ENCODE results near the gene ELMOD1. TPM values are rescaled to one million over a fixed set of nuclear protein-coding genes. Genes with fewer than 3 reads are reported as not detected.
A peak's percentile ranks its signal among the peaks of the same experiment; 100 is the strongest.

ELMOD1 gene
- total RNA-seq, 1 experiment from 2014 or later: not detected

DNA sequence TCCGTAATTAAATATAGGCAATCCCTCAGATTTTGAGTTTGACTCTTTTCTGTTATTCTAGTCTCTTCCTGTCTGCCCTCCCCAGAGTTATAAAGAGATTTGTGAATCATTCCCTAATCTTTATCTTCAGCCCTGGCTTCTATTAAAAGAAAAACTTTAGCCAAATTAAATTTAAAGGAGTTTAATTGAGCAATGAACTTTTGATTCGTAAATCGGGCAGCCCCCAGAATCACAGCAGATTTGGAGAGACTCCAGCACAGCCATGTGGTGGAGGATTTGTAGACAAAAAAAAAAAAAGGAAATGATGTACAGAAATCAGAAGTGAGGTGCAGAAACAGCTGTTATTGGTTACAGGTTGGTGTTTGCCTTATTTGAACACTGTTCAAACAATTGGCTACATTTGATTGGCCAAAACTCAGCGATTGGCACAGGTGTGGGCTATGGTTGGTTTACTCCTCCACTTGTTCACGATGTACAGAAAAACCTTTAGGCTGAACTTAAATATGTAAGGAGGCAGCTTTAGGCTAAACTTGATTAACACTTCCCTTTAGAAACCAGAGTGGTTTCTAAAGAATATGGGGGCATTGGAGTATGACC, 23.1 kb upstream of the ELMOD1 start:
- TF ChIP-seq, protein P1, sequence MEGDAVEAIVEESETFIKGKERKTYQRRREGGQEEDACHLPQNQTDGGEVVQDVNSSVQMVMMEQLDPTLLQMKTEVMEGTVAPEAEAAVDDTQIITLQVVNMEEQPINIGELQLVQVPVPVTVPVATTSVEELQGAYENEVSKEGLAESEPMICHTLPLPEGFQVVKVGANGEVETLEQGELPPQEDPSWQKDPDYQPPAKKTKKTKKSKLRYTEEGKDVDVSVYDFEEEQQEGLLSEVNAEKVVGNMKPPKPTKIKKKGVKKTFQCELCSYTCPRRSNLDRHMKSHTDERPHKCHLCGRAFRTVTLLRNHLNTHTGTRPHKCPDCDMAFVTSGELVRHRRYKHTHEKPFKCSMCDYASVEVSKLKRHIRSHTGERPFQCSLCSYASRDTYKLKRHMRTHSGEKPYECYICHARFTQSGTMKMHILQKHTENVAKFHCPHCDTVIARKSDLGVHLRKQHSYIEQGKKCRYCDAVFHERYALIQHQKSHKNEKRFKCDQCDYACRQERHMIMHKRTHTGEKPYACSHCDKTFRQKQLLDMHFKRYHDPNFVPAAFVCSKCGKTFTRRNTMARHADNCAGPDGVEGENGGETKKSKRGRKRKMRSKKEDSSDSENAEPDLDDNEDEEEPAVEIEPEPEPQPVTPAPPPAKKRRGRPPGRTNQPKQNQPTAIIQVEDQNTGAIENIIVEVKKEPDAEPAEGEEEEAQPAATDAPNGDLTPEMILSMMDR (conservative IDR thresholded peaks at IDR 0.05; ENCODE audit: low read depth, low read length): no peak
- no peak for TF ChIP-seq EZH2 (IDR thresholded peaks at IDR 0.05; ENCODE audit: borderline replicate concordance, low read depth, low read length, poor library complexity, severe bottlenecking)
- BruUV-seq (replicated peaks): no TSS peak
- intact Hi-C loops (cut with micrococcal nuclease; ENCODE audit: unreplicated experiment): no loop called here

DNA sequence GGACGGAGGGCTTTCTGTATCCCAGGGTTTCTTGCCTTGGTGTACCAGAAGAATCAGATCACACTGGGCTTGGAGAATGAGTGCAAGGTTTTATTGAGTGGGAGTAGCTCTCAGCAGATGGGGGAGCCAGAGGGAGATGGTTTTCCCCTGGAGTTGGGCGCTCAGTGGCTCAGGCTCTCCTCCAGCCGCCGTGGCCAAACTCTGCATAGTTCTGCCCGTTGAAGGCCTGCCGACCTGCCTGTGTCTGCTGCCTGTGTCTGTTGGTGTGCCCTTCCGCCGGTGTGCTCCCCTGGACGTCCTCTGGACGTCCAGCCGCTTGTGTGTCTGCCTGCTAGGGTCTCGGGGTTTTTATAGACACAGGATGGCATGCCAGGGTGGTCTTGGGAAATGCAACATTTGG, 20.9 kb upstream of the ELMOD1 start:
- Histone ChIP-seq H3K4me3 (ENCODE audit: low read depth, low read length, poor library complexity, severe bottlenecking) (no peak overlapping the region), H3K36me3 (ENCODE audit: insufficient read depth, low read length, poor library complexity, severe bottlenecking) (no peaks in the 10 kb centered on the region), H3K4me1 (ENCODE audit: insufficient read depth, low read length, poor library complexity, severe bottlenecking) (no peaks in the 10 kb centered on the region), H3K27ac (ENCODE audit: low read depth, low read length, poor library complexity, severe bottlenecking) (no peak overlapping the region), H3K27me3 (replicated peaks; ENCODE audit: insufficient read depth, low read depth, low read length, poor library complexity) (no peaks in the 10 kb centered on the region), H3K9me3 (ENCODE audit: low read depth, low read length, poor library complexity, severe bottlenecking) (no peaks in the 10 kb centered on the region)
- intact Hi-C loops (cut with micrococcal nuclease; ENCODE audit: unreplicated experiment): loop anchor here (10.0 kb wide), 1 partner anchor 325 kb away; no protein-coding TSS in a partner anchor
- no TSS peak for BruUV-seq (replicated peaks)
- DNase-seq (ENCODE audit: low spot score): no peak
- ChIA-PET POLR2A (ENCODE audit: low non-redundant PET) (no interaction called here), CTCF (no interaction called here)
- TF ChIP-seq, protein P1 (conservative IDR thresholded peaks at IDR 0.05; ENCODE audit: low read depth, low read length): no peak
- TF ChIP-seq EZH2 (IDR thresholded peaks at IDR 0.05; ENCODE audit: borderline replicate concordance, low read depth, low read length, poor library complexity, severe bottlenecking): no peak

More for the DNA sequence above, 23.1 kb upstream of the ELMOD1 start:
- Histone ChIP-seq H3K9me3 (ENCODE audit: low read depth, low read length, poor library complexity, severe bottlenecking) (no peaks in the 10 kb centered on the region), H3K4me3 (ENCODE audit: low read depth, low read length, poor library complexity, severe bottlenecking) (peak overlapping the region; percentile 6), H3K36me3 (ENCODE audit: insufficient read depth, low read length, poor library complexity, severe bottlenecking) (no peaks in the 10 kb centered on the region), H3K27me3 (replicated peaks; ENCODE audit: insufficient read depth, low read depth, low read length, poor library complexity) (no peaks in the 10 kb centered on the region), H3K4me1 (ENCODE audit: insufficient read depth, low read length, poor library complexity, severe bottlenecking) (peaks cover 12% of the 10 kb centered on the region), H3K27ac (ENCODE audit: low read depth, low read length, poor library complexity, severe bottlenecking) (no peak overlapping the region)
- DNase-seq (ENCODE audit: low spot score): peak; percentile 44
- ChIA-PET CTCF (interaction anchor here (0.6 to 1.0 kb wide), 4 partner anchors 19 to 349 kb away, joined by 3 read pairs; no protein-coding TSS in a partner anchor), POLR2A (ENCODE audit: low non-redundant PET) (interaction anchor here (0.6 kb wide), 1 partner anchor 84 kb away, joined by 8 read pairs; no protein-coding TSS in a partner anchor)

DNA sequence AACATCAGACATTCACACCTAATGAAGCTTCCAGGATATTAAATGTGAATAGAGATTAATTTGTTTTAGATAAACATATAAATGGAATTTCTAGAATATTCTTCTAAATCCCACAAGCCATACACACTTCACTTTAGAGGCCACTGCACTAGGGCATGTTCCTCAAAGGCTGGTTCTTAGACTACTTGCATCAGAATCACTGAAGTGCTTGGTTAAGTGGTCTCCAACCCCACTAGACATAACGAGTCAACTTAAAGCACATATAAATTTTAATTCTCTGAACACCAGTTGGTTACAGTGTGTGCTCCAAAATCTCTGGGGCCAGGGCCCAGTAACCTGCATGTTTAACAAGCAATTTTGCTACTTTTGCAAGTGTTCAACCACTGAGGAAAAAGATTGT, 17.5 kb upstream of the ELMOD1 start:
- H3K36me3 ChIP-seq (ENCODE audit: insufficient read depth, low read length, poor library complexity, severe bottlenecking): no peaks in the 10 kb centered on the region
- ChIA-PET CTCF (interaction anchor here (1.3 kb wide), 1 partner anchor 116 kb away, joined by 5 read pairs; no protein-coding TSS in a partner anchor), POLR2A (ENCODE audit: low non-redundant PET) (no interaction called here)
- intact Hi-C loops (cut with micrococcal nuclease; ENCODE audit: unreplicated experiment): loop anchor here (10.0 kb wide), 1 partner anchor 321 kb away; no protein-coding TSS in a partner anchor
- no TSS peak for BruUV-seq (replicated peaks)
- no peak for DNase-seq (ENCODE audit: low spot score)
- H3K4me3 ChIP-seq (ENCODE audit: low read depth, low read length, poor library complexity, severe bottlenecking): no peak overlapping the region
- H3K27ac ChIP-seq (ENCODE audit: low read depth, low read length, poor library complexity, severe bottlenecking): no peak overlapping the region
- no peaks in the 10 kb centered on the region for H3K27me3 ChIP-seq (replicated peaks; ENCODE audit: insufficient read depth, low read depth, low read length, poor library complexity)
- no peaks in the 10 kb centered on the region for H3K9me3 ChIP-seq (ENCODE audit: low read depth, low read length, poor library complexity, severe bottlenecking)
- H3K4me1 ChIP-seq (ENCODE audit: insufficient read depth, low read length, poor library complexity, severe bottlenecking): no peaks in the 10 kb centered on the region
- TF ChIP-seq, protein P1 (conservative IDR thresholded peaks at IDR 0.05; ENCODE audit: low read depth, low read length): no peak
- TF ChIP-seq EZH2 (IDR thresholded peaks at IDR 0.05; ENCODE audit: borderline replicate concordance, low read depth, low read length, poor library complexity, severe bottlenecking): no peak
